Spleen (tissue), 11 donors: ENCODE results near the gene CILP. TPM values are rescaled to one million over a fixed set of nuclear protein-coding genes. Genes with fewer than 3 reads are reported as not detected.

Source experiments
- DNase-seq: peaks from one replicate; pipeline ENCODE4 v3.0.0-alpha.2; 2020
- H3K27ac ChIP-seq, 8 donors: fragments of 200-600 bp; sonication (generic) in 7 of 8; 1 replicate in 4 of 8; 2 replicates in 4 of 8; pipeline versions ENCODE4 v1.5.0 to v1.8.0; 2016 to 2021; ENCODE audit warnings: inconsistent platforms in 4 of 8, mild to moderate bottlenecking in 4 of 8, moderate library complexity in 1 of 8
- H3K27me3 ChIP-seq, 7 donors: fragments of 200-600 bp; sonication (generic) in 6 of 7; replicated peaks in 1 of 7; 1 replicate in 4 of 7; 2 replicates in 3 of 7; pipeline versions ENCODE4 v1.5.0 to v1.8.0; 2016 to 2021; ENCODE audit warnings: inconsistent platforms in 3 of 7, mild to moderate bottlenecking in 1 of 7
- H3K36me3 ChIP-seq, 6 donors: fragments of 200-600 bp; sonication (generic) in 5 of 6; 1 replicate in 4 of 6; 2 replicates in 2 of 6; pipeline versions ENCODE4 v1.5.0 to v1.8.0; 2016 to 2021; ENCODE audit warnings: inconsistent platforms in 2 of 6
- H3K4me1 ChIP-seq, 6 donors: fragments of 200-600 bp; sonication (generic) in 5 of 6; 1 replicate in 3 of 6; 2 replicates in 3 of 6; pipeline versions ENCODE4 v1.5.0 to v1.8.0; 2016 to 2021; ENCODE audit warnings: inconsistent platforms in 3 of 6
- H3K4me3 ChIP-seq, 8 donors: fragments of 200-600 bp; sonication (generic) in 7 of 8; 1 replicate in 4 of 8; 2 replicates in 4 of 8; pipeline versions ENCODE4 v1.5.0 to v1.8.0; 2016 to 2021; ENCODE audit warnings: inconsistent platforms in 4 of 8, mild to moderate bottlenecking in 4 of 8, moderate library complexity in 2 of 8
- H3K9me3 ChIP-seq, 8 donors: fragments of 200-600 bp; sonication (generic) in 7 of 8; 1 replicate in 4 of 8; 2 replicates in 4 of 8; pipeline versions ENCODE4 v1.5.0 to v1.8.0; 2016 to 2021; ENCODE audit warnings: inconsistent platforms in 4 of 8
- CTCF ChIP-seq, 11 experiments: fragments of 200-600 bp in 7 of 11; fragments of 450-650 bp in 4 of 11; sonication (generic) in 4 of 11; IDR thresholded peaks in 8 of 11; conservative IDR thresholded peaks in 3 of 11; 1 replicate in 7 of 11; 2 replicates in 4 of 11; pipeline versions ENCODE4 v1.4.0 to v1.8.0; 2016 to 2021; ENCODE audit warnings: antibody characterized with exemption in 11 of 11, inconsistent platforms in 4 of 11, mild to moderate bottlenecking in 1 of 11
- POLR2A ChIP-seq, 3 donors: fragments of 450-650 bp; IDR thresholded peaks; one replicate each; pipeline ENCODE4 v1.5.1; 2017; ENCODE audit warnings: antibody characterized with exemption in 3 of 3, mild to moderate bottlenecking in 1 of 3
- POLR2AphosphoS5 ChIP-seq, 3 donors: sonication (generic); formaldehyde crosslinking; IDR thresholded peaks; one replicate each; pipeline ENCODE4 v1.5.1; 2017; ENCODE audit warnings: antibody characterized with exemption in 3 of 3
- WGBS, 5 donors: extraction: QIAGEN DNeasy Blood & Tissue Kit in 3 of 5; methylation state at CpG; one replicate each; pipeline versions ENCODE4 v1.1.5 to v1.1.7; 2013 to 2018; 5-methylcytosine and 5-hydroxymethylcytosine counted together
- intact Hi-C: fragments of 100-400 bp; cut with DNase I; formaldehyde crosslinking; loops from one replicate; pipeline ENCODE4 v1.15.0; 2023; ENCODE audit warnings: low total_unique reads
- polyA plus RNA-seq, 3 donors: library from polyadenylated mRNA; stranded (reverse); fragments of 200-250 nt; gene quantifications; one replicate each; pipeline ENCODE4 v1.2.1, GENCODE V29; 2013
- total RNA-seq, 7 donors: library from RNA; depleted of rRNA in 3 of 7; stranded (reverse); fragments of >200 nt in 3 of 7; fragmentation: NEBNext Ultra II Directional in 4 of 7; extraction: Animal tissue kit (Norgen Biotek cat#: 25700) in 4 of 7; gene quantifications; one replicate each; pipeline versions ENCODE4 v1.1.0 to v1.2.1, GENCODE V29; 2016 to 2021
- donor health status: healthy with polysubstance abuse.
- donor health status: DM: no; HTN: no; CAD: no; lungs with moderate emphysema.
- donor health status: DM: no; HTN: no; CAD: no.
- donor health status: Bipolar disorder and iron deficiency.
- donor health status: healthy.
- donor health status: DM: no; HTN: no; CAD: no.
- donor health status: DM: yes; HTN: yes; CAD: no.

Gene CILP
- total and polyA plus RNA-seq, 10 donors = 0.19 to 3.1 (median 0.41) TPM

DNA sequence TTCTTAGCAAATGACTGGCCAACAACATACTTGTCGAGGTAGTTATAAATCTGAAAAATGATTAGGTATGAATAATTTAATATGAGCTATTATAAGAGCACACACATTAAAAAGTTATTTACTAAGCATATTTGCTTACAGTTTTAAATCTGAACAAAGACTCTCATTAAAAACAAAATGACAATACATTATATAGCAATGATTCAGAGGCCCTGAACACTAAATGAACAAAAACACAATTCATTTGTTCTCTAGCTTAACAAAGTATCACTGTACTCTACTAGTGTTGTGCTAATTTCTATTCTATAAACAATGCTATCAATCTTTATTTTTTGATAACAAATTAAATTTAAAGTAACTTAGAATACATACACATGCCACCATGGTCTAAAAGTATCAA is 47.1 kb downstream of the CILP start:
- Histone ChIP-seq H3K36me3 (peaks cover 0 to 95% (median 48%) of the 10 kb centered on the region in 6 donors), H3K4me3 (no peak overlapping the region), H3K27ac (no peak overlapping the region), H3K4me1 (peaks cover 0 to 4% (median 0%) of the 10 kb centered on the region in 6 donors), H3K27me3 (no peaks in the 10 kb centered on the region), H3K9me3 (no peaks in the 10 kb centered on the region)
- WGBS, 5 donors = 79 to 91% (median 89%) methylated on average over 1 of the region's 1 CpG
- intact Hi-C loops = no loop called here
- TF ChIP-seq CTCF (IDR thresholded peaks at IDR 0.05 in 8 of 11, conservative IDR thresholded peaks at IDR 0.05 in 3 of 11) (no peak), POLR2A (IDR thresholded peaks at IDR 0.05) (no peak), POLR2AphosphoS5 (IDR thresholded peaks at IDR 0.05) (no peak)
- DNase-seq = no peak

GRCh38 chr15:65163041-65163440 is 48.2 kb downstream of the CILP start:
- Histone ChIP-seq H3K36me3 (peaks cover 0 to 99% (median 54%) of the 10 kb centered on the region in 6 donors), H3K4me1 (peaks cover 0 to 4% (median 0%) of the 10 kb centered on the region in 6 donors), H3K27ac (no peak overlapping the region), H3K9me3 (no peaks in the 10 kb centered on the region), H3K27me3 (no peaks in the 10 kb centered on the region), H3K4me3 (no peak overlapping the region)
- intact Hi-C loops = no loop called here
- TF ChIP-seq POLR2AphosphoS5 (IDR thresholded peaks at IDR 0.05) = no peak
- no peak for TF ChIP-seq CTCF (IDR thresholded peaks at IDR 0.05 in 8 of 11, conservative IDR thresholded peaks at IDR 0.05 in 3 of 11)
- TF ChIP-seq POLR2A (IDR thresholded peaks at IDR 0.05) = no peak
- DNase-seq = no peak
- 88 to 94% (median 92%) methylated on average over 4 of the region's 4 CpGs for WGBS, 5 donors

- DNase-seq = no peak
- Histone ChIP-seq H3K4me1 (no peaks in the 10 kb centered on the region), H3K27me3 (no peaks in the 10 kb centered on the region), H3K9me3 (no peaks in the 10 kb centered on the region), H3K4me3 (no peak overlapping the region), H3K36me3 (peaks cover 0 to 99% (median 75%) of the 10 kb centered on the region in 6 donors), H3K27ac (no peak overlapping the region)
- 76 to 90% (median 83%) methylated on average over 5 of the region's 5 CpGs for whole genome bisulfite sequencing, 5 donors
- intact Hi-C loops = no loop called here
- TF ChIP-seq POLR2A (IDR thresholded peaks at IDR 0.05) (no peak), POLR2AphosphoS5 (IDR thresholded peaks at IDR 0.05) (no peak), CTCF (IDR thresholded peaks at IDR 0.05 in 8 of 11, conservative IDR thresholded peaks at IDR 0.05 in 3 of 11) (no peak)
Measured at GRCh38 chr15:65156692-65157091, 54.6 kb downstream of the CILP start.

- Histone ChIP-seq H3K36me3 (peaks cover 0 to 100% (median 92%) of the 10 kb centered on the region in 6 donors), H3K4me1 (no peaks in the 10 kb centered on the region), H3K27ac (no peak overlapping the region), H3K4me3 (no peak overlapping the region), H3K27me3 (no peaks in the 10 kb centered on the region), H3K9me3 (no peaks in the 10 kb centered on the region)
- no peak for TF ChIP-seq CTCF (IDR thresholded peaks at IDR 0.05 in 8 of 11, conservative IDR thresholded peaks at IDR 0.05 in 3 of 11)
- no peak for TF ChIP-seq POLR2A (IDR thresholded peaks at IDR 0.05)
- TF ChIP-seq POLR2AphosphoS5 (IDR thresholded peaks at IDR 0.05) = no peak
- WGBS, 5 donors = 86 to 98% (median 91%) methylated on average over 6 of the region's 6 CpGs
- no peak for DNase-seq
- intact Hi-C loops = no loop called here
Measured at GRCh38 chr15:65154720-65155119, 56.6 kb downstream of the CILP start.
